IMR-90 (cell line): ENCODE measurements around the gene TMEM63B. TPM values are rescaled to one million over a fixed set of nuclear protein-coding genes. Genes with fewer than 3 reads are reported as not detected.

Experiments
- ATAC-seq: fragments of 200-7000 bp; cut with Tn5 transposase; 2 replicates; pipeline ENCODE4 v1.9.1; 2020; ENCODE audit warnings: low read depth, mild to moderate bottlenecking, moderate library complexity
- BruUV-seq: library from RNA; stranded (reverse); fragments of 400-500 nt; replicated peaks from 2 replicates; lab custom pipeline; 2021; lab: Mats Ljungman, UMichigan
- CTCF ChIA-PET: fragments of 300-600 bp; formaldehyde crosslinking; extraction: SDS; loops from one replicate; lab custom pipeline; 2021; ENCODE audit warnings: antibody characterized with exemption; lab: Yijun Ruan, JAX
- POLR2A ChIA-PET: fragments of 300-600 bp; sonication (Branson Sonifier 250); formaldehyde crosslinking; loops from one replicate; lab custom pipeline; 2022; ENCODE audit warnings: antibody characterized with exemption; ENCODE audit not compliant: unreplicated experiment; lab: Charles Lee
- DNase-seq: peaks from one replicate; pipeline ENCODE4 v3.0.0; 2013
- H2AFZ ChIP-seq: replicated peaks from 2 replicates; pipeline ENCODE3; 2013; ENCODE audit warnings: low read length, mild to moderate bottlenecking; ENCODE audit not compliant: poor library complexity
- H2AK5ac ChIP-seq: 2 replicates; pipeline ENCODE4 v1.6.1; 2013; ENCODE audit warnings: low read depth, low read length, inconsistent platforms
- H2AK9ac ChIP-seq: replicated peaks from 2 replicates; pipeline ENCODE3; 2013; ENCODE audit warnings: mild to moderate bottlenecking, low read depth, low read length, moderate library complexity; ENCODE audit not compliant: poor library complexity
- H2BK120ac ChIP-seq: 2 replicates; pipeline ENCODE4 v1.6.1; 2013; ENCODE audit warnings: low read depth, low read length, inconsistent platforms
- H2BK15ac ChIP-seq: 3 replicates; pipeline ENCODE4 v1.6.1; 2013; ENCODE audit warnings: low read depth, low read length, inconsistent platforms
- H2BK20ac ChIP-seq: 2 replicates; pipeline ENCODE4 v1.6.1; 2013; ENCODE audit warnings: low read depth, mild to moderate bottlenecking, inconsistent platforms, low read length, moderate library complexity
- H2BK5ac ChIP-seq: 2 replicates; pipeline ENCODE4 v1.6.1; 2013; ENCODE audit warnings: mild to moderate bottlenecking, low read depth, low read length, inconsistent platforms; ENCODE audit not compliant: poor library complexity, severe bottlenecking
- H3K14ac ChIP-seq: replicated peaks from 2 replicates; pipeline ENCODE4 v1.6.1; 2013; ENCODE audit warnings: low read depth, low read length, inconsistent platforms
- H3K18ac ChIP-seq: 2 replicates; pipeline ENCODE4 v1.6.1; 2013; ENCODE audit warnings: low read depth, low read length, control low read depth
- H3K23ac ChIP-seq: 2 replicates; pipeline ENCODE4 v1.6.1; 2013; ENCODE audit warnings: low read depth, low read length, inconsistent platforms
- H3K27ac ChIP-seq: 2 replicates; pipeline ENCODE4 v1.5.1; 2013; ENCODE audit warnings: mild to moderate bottlenecking, control low read depth, low read length; ENCODE audit not compliant: insufficient read depth
- H3K27me3 ChIP-seq: 2 replicates; pipeline ENCODE4 v1.6.1; 2013; ENCODE audit warnings: low read length; ENCODE audit not compliant: control insufficient read depth, insufficient read depth
- H3K36me3 ChIP-seq: 2 replicates; pipeline ENCODE4 v1.6.1; 2013; ENCODE audit warnings: low read length, mixed read lengths; ENCODE audit not compliant: control insufficient read depth, insufficient read depth
- H3K4ac ChIP-seq: 2 replicates; pipeline ENCODE4 v1.6.1; 2013; ENCODE audit warnings: low read depth, low read length, inconsistent platforms
- H3K4me1 ChIP-seq: 2 replicates; pipeline ENCODE4 v1.6.1; 2013; ENCODE audit warnings: low read length, mixed read lengths; ENCODE audit not compliant: control insufficient read depth, insufficient read depth
- H3K4me2 ChIP-seq: 2 replicates; pipeline ENCODE4 v1.6.1; 2013; ENCODE audit warnings: low read depth, mild to moderate bottlenecking, control low read depth, low read length, moderate library complexity
- H3K4me3 ChIP-seq: 2 replicates; pipeline ENCODE4 v1.5.1; 2013; ENCODE audit warnings: low read depth, mild to moderate bottlenecking, control low read depth, low read length, moderate library complexity; ENCODE audit not compliant: insufficient read depth
- H3K56ac ChIP-seq: 2 replicates; pipeline ENCODE4 v1.6.1; 2013; ENCODE audit warnings: low read length, inconsistent platforms; ENCODE audit not compliant: insufficient read depth; ENCODE audit errors: extremely low read depth
- H3K79me1 ChIP-seq, 2 experiments: 2 replicates each; pipeline ENCODE4 v1.6.1; 2013; ENCODE audit warnings: low read length in 2 of 2, inconsistent platforms in 1 of 2, low read depth in 1 of 2
- H3K9ac ChIP-seq: 2 replicates; pipeline ENCODE4 v1.6.1; 2013; ENCODE audit warnings: low read depth, low read length, control low read depth
- H3K9me1 ChIP-seq: 2 replicates; pipeline ENCODE4 v1.6.1; 2013; ENCODE audit warnings: low read length, inconsistent platforms; ENCODE audit not compliant: insufficient read depth
- H3K9me3 ChIP-seq: 2 replicates; pipeline ENCODE4 v1.6.1; 2013; ENCODE audit warnings: low read length; ENCODE audit not compliant: control insufficient read depth, insufficient read depth
- H4K20me1 ChIP-seq: 2 replicates; pipeline ENCODE4 v1.6.1; 2013; ENCODE audit warnings: low read length, inconsistent platforms; ENCODE audit not compliant: insufficient read depth
- H4K5ac ChIP-seq: 2 replicates; pipeline ENCODE4 v1.6.1; 2013; ENCODE audit warnings: mild to moderate bottlenecking, low read depth, low read length, control low read depth
- H4K8ac ChIP-seq, 2 experiments: 2 replicates each; pipeline ENCODE4 v1.6.1; 2013; ENCODE audit warnings: low read depth in 2 of 2, low read length in 2 of 2, control low read depth in 1 of 2, inconsistent platforms in 1 of 2
- H4K91ac ChIP-seq: 2 replicates; pipeline ENCODE4 v1.6.1; 2013; ENCODE audit warnings: low read depth, low read length, inconsistent platforms; ENCODE audit not compliant: insufficient read depth
- CHD1 ChIP-seq: IDR thresholded peaks from 2 replicates; pipeline ENCODE4 v1.6.1; 2012; ENCODE audit warnings: low read depth, low read length, improper control_type of control experiment
- CTCF ChIP-seq: conservative IDR thresholded peaks from 2 replicates; pipeline ENCODE4 v1.5.1; 2012; ENCODE audit warnings: mild to moderate bottlenecking, low read depth, low read length, improper control_type of control experiment
- MAZ ChIP-seq: IDR thresholded peaks from 2 replicates; pipeline ENCODE4 v1.6.1; 2012; ENCODE audit warnings: low read depth, mild to moderate bottlenecking, low read length, improper control_type of control experiment, moderate library complexity, borderline replicate concordance
- MXI1 ChIP-seq: IDR thresholded peaks from 2 replicates; pipeline ENCODE4 v1.6.1; 2012; ENCODE audit warnings: low read depth, mild to moderate bottlenecking, low read length, moderate library complexity, borderline replicate concordance
- NFE2L2 ChIP-seq: fragments of 150-350 bp; IDR thresholded peaks from 2 replicates; pipeline ENCODE4 v1.6.1; 2016; ENCODE audit warnings: low read depth, mild to moderate bottlenecking, low read length
- RAD21 ChIP-seq: IDR thresholded peaks from 2 replicates; pipeline ENCODE4 v1.6.1; 2012; ENCODE audit warnings: low read length, improper control_type of control experiment
- RCOR1 ChIP-seq: IDR thresholded peaks from 2 replicates; pipeline ENCODE4 v1.6.1; 2012; ENCODE audit warnings: mild to moderate bottlenecking, low read length, improper control_type of control experiment; ENCODE audit not compliant: insufficient replicate concordance
- WGBS, 2 experiments: methylation state at CpG; one replicate each; pipeline versions ENCODE4 v1.1.5 to v1.1.7; 2013; ENCODE audit warnings: missing lambda C conversion rate in 2 of 2; ENCODE audit not compliant: insufficient read length in 1 of 2; ENCODE audit errors: extremely low coverage in 2 of 2; 5-methylcytosine and 5-hydroxymethylcytosine counted together
- dilution Hi-C: fragments of 300-500 bp; cut with HindIII; formaldehyde crosslinking; loops from one replicate; pipeline ENCODE4 v1.14.3; 2018; ENCODE audit warnings: low sequenced_read_pairs; ENCODE audit not compliant: unreplicated experiment
- in situ Hi-C: fragments of 300-500 bp; cut with MboI; formaldehyde crosslinking; loops from 3 replicates; pipeline ENCODE4 v1.14.3; 2019; ENCODE audit warnings: low sequenced_read_pairs, inconsistent platforms, mixed read lengths
- intact Hi-C: fragments of 100-400 bp; cut with micrococcal nuclease; formaldehyde crosslinking; loops from 2 replicates; pipeline ENCODE4 v1.10.0; 2022
- polyA plus RNA-seq, 3 experiments: library from polyadenylated mRNA; depleted of rRNA; stranded (reverse); fragments of >200 nt; gene quantifications; 2 replicates each; pipeline ENCODE4 v1.2.3, GENCODE V29; 2012; ENCODE audit warnings: low replicate concordance in 1 of 3
- total RNA-seq: library from RNA; depleted of rRNA; stranded (reverse); fragments of >200 nt; gene quantifications from 2 replicates; pipeline ENCODE4 v1.2.3, GENCODE V29; 2012

TMEM63B gene
- total and polyA plus RNA-seq, 2 of the 4 experiments (the other 2 are of a cell fraction): 12.2 to 42.6 TPM

GRCh38 chr6:44171899-44172546 is 44.7 kb downstream of the TMEM63B start:
- in situ Hi-C loops (loop anchor here (5.0 kb wide), 1 partner anchor 60 kb away; no protein-coding TSS in a partner anchor), intact Hi-C loops (loop anchor here (1.0 kb wide), 2 partner anchors 62 to 166 kb away; no protein-coding TSS in a partner anchor), dilution Hi-C loops (no loop called here)
- Histone ChIP-seq H3K4me3 (no peak overlapping the region), H3K4me2 (no peak overlapping the region), H4K91ac (no peak overlapping the region), H2BK20ac (no peak overlapping the region), H2BK5ac (no peak overlapping the region), H4K5ac (no peak overlapping the region), H3K79me1 (no peaks in the 10 kb centered on the region), H3K9me1 (peaks cover 3% of the 10 kb centered on the region; the same call in 1 of the 2 replicates), H3K9me3 (peaks cover 2% of the 10 kb centered on the region), H4K20me1 (no peaks in the 10 kb centered on the region; the same call in 1 of the 2 replicates), H3K56ac (no peak overlapping the region), H3K27ac (no peak overlapping the region), H2BK15ac (no peak overlapping the region), H3K14ac (no peak overlapping the region), H2AK9ac (no peak overlapping the region), H3K18ac (no peak overlapping the region), H3K4me1 (0 out of 2 replicates have a peak, but pooled peaks cover 2% of the 10 kb centered on the region), H2BK120ac (no peak overlapping the region), H3K4ac (no peak overlapping the region), H3K9ac (no peak overlapping the region), H3K27me3 (peaks cover 23% of the 10 kb centered on the region), H3K23ac (no peak overlapping the region), H2AK5ac (no peak overlapping the region), H4K8ac (no peak overlapping the region), H3K36me3 (no peaks in the 10 kb centered on the region), H2AFZ (no peak overlapping the region)
- no TSS peak for BruUV-seq
- ChIA-PET POLR2A (interaction anchor here (0.7 kb wide), 1 partner anchor 9 kb away, joined by 6 read pairs; no protein-coding TSS in a partner anchor), CTCF (interaction anchor here (1.0 to 1.7 kb wide), 5 partner anchors 63 to 85 kb away, joined by 3 to 12 read pairs (median 6); no protein-coding TSS in a partner anchor)
- DNase-seq (no peak), ATAC-seq (no peak)
- WGBS, 2 experiments: no CpG with 5 or more reads among the region's 12 CpGs
- TF ChIP-seq CTCF (no peak), NFE2L2 (no peak), CHD1 (no peak), MXI1 (no peak), MAZ (no peak), RAD21 (no peak), RCOR1 (no peak)
